Hematopoietic multipotent progenitor cell treated with erythropoietin and hydrocortisone succinate and interleukin-3 and kit ligand, for 8 days (in vitro differentiated cells): ENCODE measurements around the gene FGF14.

Experiments
- DNase-seq: peaks from one replicate; pipeline ENCODE4 v3.0.0-alpha.2; 2015

Gene FGF14

DNA sequence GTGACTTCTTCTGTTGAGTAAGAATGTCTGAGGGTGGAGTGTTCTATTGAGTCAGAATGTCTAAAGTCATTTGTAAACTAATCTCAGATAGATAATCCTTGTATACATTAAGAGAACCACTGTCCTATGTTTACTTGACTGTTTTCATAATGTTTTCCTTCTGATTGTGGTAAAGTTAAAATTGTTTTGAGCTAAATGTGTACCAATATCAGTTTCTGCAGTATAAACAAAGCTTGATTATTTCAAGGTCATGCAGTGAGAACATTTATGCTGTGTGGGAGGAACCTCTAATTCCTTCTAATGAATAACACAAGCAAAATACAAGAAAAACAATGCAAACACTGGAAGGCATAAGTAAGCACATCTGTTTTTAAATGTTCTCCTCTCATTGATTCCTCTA is 434.6 kb downstream of the FGF14 start:
- DNase-seq = no peak

DNA sequence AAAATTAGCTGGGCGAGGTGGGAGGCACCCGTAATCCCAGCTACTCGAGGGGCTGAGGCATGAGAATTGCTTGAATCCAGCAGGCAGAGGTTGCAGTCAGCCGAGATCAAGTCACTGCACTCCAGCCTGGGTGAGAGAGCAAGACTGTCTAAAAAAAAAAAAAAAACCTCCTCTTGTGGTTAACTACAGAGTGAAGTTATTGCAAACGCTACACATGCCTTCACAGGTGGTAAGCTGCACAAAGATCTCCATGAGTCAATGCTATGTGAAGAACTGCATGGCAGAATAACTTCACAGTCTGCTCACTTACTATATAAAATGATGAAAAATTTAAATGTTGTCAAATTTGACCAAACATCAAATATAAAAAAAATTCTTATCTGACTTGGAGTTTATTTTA is 436.8 kb downstream of the FGF14 start:
- no peak for DNase-seq

DNA sequence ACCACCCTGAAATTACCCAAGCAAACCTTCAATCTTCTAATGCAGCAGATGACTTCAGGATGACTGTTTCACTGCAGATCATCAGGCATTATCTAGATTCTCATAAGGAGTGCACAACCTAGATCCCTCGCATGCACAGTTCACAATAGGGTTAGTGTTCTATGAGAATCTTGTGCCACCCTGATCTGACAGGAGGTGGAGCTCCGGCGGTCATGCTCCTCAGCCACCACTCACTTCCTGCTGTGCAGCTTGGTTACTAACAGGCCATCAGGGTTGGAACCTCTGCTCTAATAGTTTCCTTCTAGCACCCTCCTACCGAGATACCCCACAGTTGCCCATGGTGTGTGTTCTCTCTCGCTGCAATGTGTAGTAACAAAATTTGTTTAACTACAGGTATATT is 442.8 kb downstream of the FGF14 start:
- no peak for DNase-seq

DNA sequence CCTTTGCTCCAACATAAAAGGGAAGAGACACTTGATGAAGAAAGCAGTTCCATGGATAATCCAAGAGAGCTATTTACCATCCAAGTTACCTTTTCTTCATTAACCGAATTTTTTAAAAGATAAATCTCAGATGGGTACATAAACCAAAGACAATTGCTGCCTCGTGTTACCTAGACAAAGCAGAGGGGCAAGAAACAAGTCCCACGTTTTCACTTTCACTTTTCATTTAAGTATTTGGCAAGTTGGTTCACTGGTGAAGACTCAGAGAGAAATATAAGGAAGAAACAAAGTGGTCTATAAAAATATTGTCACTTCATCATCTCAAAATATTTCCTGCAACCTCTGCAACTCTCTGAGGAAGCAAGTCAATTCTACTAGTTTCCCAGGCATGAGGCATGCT is 446.1 kb downstream of the FGF14 start:
- DNase-seq = no peak

- DNase-seq = no peak
These were observed 450.7 kb downstream of the FGF14 start for GRCh38 chr13:101951114-101951513.

DNA sequence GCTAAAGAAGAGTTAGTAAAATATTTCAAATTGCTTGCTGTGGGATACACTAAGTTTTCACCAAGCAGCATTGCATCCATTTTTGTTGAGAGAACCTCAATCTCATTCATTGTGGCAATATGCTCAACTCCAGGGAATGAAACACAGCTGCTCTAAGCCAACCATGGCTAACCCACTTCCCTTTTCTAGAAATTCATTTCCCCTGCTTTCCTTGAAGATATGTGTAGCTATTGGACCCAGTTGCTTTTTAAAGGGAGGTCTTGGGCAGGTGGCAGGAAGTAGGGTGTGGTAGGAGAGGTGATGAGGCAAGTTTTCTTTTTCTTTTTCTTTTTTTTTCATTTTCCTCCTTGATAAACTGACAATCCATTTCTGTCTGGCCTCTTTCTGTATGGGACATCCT is 452.2 kb downstream of the FGF14 start:
- no peak for DNase-seq

GRCh38 chr13:101946401-101946800 is 455.4 kb downstream of the FGF14 start:
- no peak for DNase-seq

- DNase-seq = no peak
These were observed 456.4 kb downstream of the FGF14 start for GRCh38 chr13:101945435-101945834.

GRCh38 chr13:101944521-101944920 is 457.3 kb downstream of the FGF14 start:
- DNase-seq = no peak

DNA sequence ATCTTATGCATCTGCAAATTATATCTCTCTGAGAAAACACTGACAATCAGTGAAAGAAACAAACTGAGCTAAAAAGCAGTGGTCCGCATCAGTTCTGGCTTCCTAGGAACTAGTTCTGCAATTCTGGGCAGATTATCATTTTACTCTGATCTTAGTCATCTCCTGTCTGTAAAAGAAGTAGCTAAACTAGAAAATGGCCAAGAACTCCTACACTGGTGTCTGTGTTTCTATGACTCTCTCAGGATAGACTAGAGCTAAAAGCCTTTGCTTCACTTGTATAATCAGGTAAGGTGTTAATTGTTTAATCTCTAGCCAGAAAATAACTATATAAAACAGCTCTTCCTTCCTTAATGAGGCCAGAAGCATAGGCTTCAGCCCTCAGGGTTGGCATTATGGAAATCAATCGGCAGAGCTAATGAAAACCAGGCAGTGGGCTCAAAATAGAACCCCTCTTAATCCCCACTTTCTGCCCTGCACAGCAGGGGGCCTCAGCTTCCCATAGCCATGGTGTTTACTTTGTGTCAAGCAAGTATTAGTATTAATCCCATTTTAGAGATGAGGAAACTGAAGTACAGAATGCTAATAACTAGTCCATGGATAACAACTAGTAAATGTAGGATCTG is 459.2 kb downstream of the FGF14 start:
- no peak for DNase-seq

DNA sequence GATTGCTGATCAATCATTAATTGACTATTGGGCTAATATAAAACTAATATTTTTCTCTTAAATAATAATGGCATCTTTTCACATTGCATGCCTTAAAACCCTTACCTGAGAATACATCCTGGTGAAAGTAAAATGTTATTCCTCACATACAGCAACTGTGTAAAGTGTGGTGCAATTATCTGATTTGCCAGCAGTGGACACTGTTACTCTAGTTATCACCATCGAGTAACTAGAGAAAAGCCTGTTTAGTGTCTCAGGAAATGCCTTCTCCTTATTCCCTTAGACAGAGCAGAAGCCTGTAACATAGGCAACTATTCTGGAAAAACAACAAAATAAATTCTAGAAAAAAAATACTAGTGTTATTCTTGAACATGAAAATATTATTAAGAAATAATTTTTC is 459.8 kb downstream of the FGF14 start:
- peak; percentile 23 for DNase-seq

- no peak for DNase-seq
These were observed 460.6 kb downstream of the FGF14 start for GRCh38 chr13:101941095-101941783.

DNA sequence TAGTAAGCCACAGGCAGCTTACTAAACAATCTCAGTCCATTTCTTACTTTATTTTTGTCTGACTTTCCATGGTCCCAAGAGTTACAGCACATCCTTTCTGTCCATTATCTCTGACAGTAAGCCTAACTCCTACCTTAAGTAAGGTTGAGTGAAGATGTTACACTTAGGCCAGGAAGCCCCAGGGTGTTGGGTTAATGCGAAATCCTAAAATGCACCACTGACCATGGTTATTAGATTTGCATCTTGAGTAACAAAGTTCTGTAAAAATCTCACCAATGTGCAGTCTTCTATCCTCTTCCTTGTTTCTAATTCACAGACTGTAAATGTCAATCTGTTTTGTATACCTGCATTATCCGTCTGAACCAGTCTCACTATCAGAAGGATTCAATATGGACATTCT is 462.5 kb downstream of the FGF14 start:
- DNase-seq = no peak

- DNase-seq = no peak
These were observed 466.0 kb downstream of the FGF14 start for GRCh38 chr13:101935828-101936227.

- no peak for DNase-seq
These were observed 470.7 kb downstream of the FGF14 start for GRCh38 chr13:101931186-101931585.

GRCh38 chr13:101930331-101930730 is 471.5 kb downstream of the FGF14 start:
- no peak for DNase-seq

DNA sequence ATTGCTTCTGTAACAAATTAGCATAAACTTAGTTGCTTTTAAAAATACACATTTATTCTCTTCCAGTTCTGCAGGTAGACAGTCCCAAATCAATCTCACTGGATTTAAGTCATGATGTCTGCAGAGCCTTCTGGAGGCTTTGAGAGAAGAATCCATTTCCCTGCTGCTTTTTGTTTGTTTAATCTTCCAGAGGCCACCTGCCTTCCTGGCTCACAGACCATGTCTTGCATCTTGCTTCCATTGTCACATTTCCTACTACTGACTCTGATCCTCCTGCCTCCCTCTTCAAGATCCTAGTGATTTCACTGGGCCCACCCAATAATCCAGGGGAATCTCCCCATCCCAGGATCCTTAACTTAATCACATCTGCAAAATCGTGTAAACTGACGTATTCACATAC is 476.1 kb downstream of the FGF14 start:
- no peak for DNase-seq

DNA sequence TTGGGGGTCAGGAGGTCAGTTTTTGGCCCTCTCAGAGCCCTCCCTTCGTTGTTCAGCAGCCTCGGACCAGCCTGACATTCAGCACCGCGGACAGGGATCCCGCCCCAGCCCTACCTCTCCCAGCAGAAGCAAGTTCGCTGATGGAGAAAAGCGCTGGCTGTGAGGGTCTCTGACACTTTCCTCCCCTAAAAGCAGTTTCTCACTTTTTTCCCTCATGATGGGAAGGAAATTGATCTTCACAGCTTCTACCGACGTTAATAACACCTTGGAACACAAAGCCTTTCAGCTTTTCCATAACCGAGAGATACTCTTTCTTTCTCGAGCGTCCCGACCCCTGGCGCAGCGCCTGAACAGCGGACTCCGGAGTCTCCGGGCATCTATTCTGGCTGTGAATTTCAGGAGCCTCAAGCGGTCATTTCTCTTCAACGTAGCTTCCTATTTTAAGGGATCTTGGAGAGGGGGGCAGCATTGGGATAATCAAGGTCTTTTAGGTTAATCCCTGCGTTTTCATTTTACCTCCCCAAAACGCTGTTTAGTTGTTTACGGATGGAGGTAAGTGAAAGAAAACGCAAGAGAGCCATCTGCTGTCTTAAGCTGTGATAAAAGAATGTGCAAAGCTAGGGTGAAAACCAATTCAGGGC is 482.2 kb downstream of the FGF14 start:
- no peak for DNase-seq

GRCh38 chr13:101917833-101918661 is 483.8 kb downstream of the FGF14 start:
- no peak for DNase-seq

DNA sequence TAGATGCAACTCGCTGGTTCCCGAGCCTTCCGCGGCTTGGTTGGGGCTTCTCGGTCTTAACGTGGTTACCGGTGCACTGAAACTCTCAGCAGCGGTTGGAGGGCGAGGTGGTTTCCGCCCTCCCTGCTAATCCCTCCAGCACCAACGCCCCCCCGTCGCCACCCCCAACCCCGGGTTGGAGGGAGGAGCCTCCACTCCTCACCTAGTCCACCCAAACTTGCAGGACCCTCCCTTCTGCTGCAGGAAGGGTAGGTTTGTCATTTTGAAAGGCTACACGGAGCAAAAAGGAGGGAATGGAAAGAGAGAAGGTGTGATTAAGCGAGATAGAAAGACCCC is 484.4 kb downstream of the FGF14 start:
- no peak for DNase-seq

GRCh38 chr13:101916775-101917474 is 484.9 kb downstream of the FGF14 start:
- no peak for DNase-seq

DNA sequence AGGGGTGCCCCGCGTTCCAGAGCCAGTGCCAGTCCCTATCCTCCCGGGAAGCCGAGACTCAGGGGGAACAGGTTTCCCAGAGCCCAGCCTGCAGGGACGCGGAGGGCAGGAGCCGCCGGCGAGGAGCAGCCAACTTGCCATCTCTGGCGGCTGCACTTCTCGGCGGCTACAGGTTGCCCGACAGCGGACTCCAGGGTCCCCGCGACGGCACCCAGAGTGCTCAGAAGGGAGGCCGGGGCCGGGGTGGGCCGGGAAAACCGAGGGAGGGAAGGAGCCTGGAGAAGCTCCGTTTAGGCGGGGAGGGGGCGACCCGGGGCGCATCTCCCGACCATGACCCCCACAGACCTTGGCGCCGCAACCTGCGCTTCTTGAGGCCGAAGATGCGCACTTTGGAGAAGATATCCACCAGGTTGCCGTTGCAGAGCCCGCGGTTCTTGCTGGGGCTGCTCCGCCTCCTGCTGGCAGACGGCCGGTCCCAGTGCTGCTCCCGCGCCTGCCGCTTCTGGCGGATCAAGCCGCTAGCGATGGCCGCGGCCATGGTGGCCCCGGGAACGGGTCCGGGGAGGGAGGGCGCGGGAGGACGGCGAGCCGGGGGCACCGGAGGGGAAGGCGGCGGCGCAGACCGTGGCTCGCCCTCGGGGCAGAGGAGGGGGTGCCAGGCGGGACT is 485.6 kb downstream of the FGF14 start:
- no peak for DNase-seq

GRCh38 chr13:101915755-101916107 is 486.1 kb downstream of the FGF14 start:
- DNase-seq = no peak
